Measurements from ENCODE around the gene TXNRD2. TPM values are rescaled to one million over a fixed set of nuclear protein-coding genes. Genes with fewer than 3 reads are reported as not detected.
A peak's percentile ranks its signal among the peaks of the same experiment; 100 is the strongest.

The TXNRD2 gene
- total RNA-seq, 2 experiments from 2014 or later: 24.7 to 28.9 TPM

- Histone ChIP-seq H4K20me1 (ENCODE audit: insufficient read depth, low read length) (0 out of 2 replicates have a peak, but pooled peaks cover 9% of the 10 kb centered on the region), H3K9me2 (ENCODE audit: insufficient read depth, low read length) (no peaks in the 10 kb centered on the region), H3K79me2 (ENCODE audit: insufficient read depth, low read depth, low read length) (peaks cover 53% of the 10 kb centered on the region), H3K9me3 (ENCODE audit: low read length) (no peaks in the 10 kb centered on the region; the same call in 1 of the 2 replicates), H2AFZ (ENCODE audit: low read length) (no peak overlapping the region), H3K27ac (ENCODE audit: low read depth, low read length, poor library complexity, severe bottlenecking) (peak overlapping the region; percentile 84), H3K4me3 (ENCODE audit: low read depth, low read length, poor library complexity, severe bottlenecking) (peak overlapping the region; percentile 91), H3K4me2 (ENCODE audit: low read length) (peak overlapping the region; percentile 100), H3K4me1 (ENCODE audit: insufficient read depth, low read length, poor library complexity, severe bottlenecking) (peaks cover 37% of the 10 kb centered on the region), H3K36me3 (ENCODE audit: insufficient read depth, low read length) (peaks cover 59% of the 10 kb centered on the region)
- CTCF ChIA-PET (ENCODE audit: unreplicated experiment): interaction anchor here (0.6 to 1.5 kb wide), 2 partner anchors 13 to 32 kb away, joined by 3 to 5 read pairs; no protein-coding TSS in a partner anchor
- BruUV-seq (replicated peaks): no TSS peak
- intact Hi-C loops (cut with micrococcal nuclease; ENCODE audit: unreplicated experiment): loop anchor here (2.0 kb wide), 1 partner anchor 81 kb away; no protein-coding TSS in a partner anchor
- DNase-seq (ENCODE audit: low spot score): peak; percentile 32
- no peak for TF ChIP-seq EZH2phosphoT487 (IDR thresholded peaks at IDR 0.05; ENCODE audit: borderline replicate concordance, low read depth, low read length)
- TF ChIP-seq CTCF (conservative IDR thresholded peaks at IDR 0.05; ENCODE audit: low read length): no peak
- POLR2A ChIA-PET: interaction anchor here (0.6 to 1.4 kb wide), 3 partner anchors 33 to 94 kb away, joined by 3 to 4 read pairs (median 3); no protein-coding TSS in a partner anchor
These were observed 87.5 kb downstream of the TXNRD2 start for GRCh38 chr22:19853879-19854777.

GRCh38 chr22:19853058-19853878 lies 88.3 kb downstream of the TXNRD2 start:
- Histone ChIP-seq H4K20me1 (ENCODE audit: insufficient read depth, low read length) (0 out of 2 replicates have a peak, but pooled peaks cover 9% of the 10 kb centered on the region), H3K4me1 (ENCODE audit: insufficient read depth, low read length, poor library complexity, severe bottlenecking) (peaks cover 34% of the 10 kb centered on the region), H2AFZ (ENCODE audit: low read length) (no peak overlapping the region), H3K79me2 (ENCODE audit: insufficient read depth, low read depth, low read length) (peaks cover 53% of the 10 kb centered on the region), H3K27ac (ENCODE audit: low read depth, low read length, poor library complexity, severe bottlenecking) (peak overlapping the region; percentile 84), H3K9me2 (ENCODE audit: insufficient read depth, low read length) (no peaks in the 10 kb centered on the region), H3K4me2 (ENCODE audit: low read length) (peak overlapping the region; percentile 100), H3K4me3 (ENCODE audit: low read depth, low read length, poor library complexity, severe bottlenecking) (peak overlapping the region; percentile 91), H3K9me3 (ENCODE audit: low read length) (no peaks in the 10 kb centered on the region; the same call in 1 of the 2 replicates), H3K36me3 (ENCODE audit: insufficient read depth, low read length) (peaks cover 67% of the 10 kb centered on the region)
- ChIA-PET POLR2A (interaction anchor here (0.6 kb wide), 1 partner anchor 43 kb away, joined by 3 read pairs; no protein-coding TSS in a partner anchor), CTCF (ENCODE audit: unreplicated experiment) (interaction anchor here (1.5 kb wide), 1 partner anchor 33 kb away, joined by 3 read pairs; no protein-coding TSS in a partner anchor)
- TF ChIP-seq CTCF (conservative IDR thresholded peaks at IDR 0.05; ENCODE audit: low read length): no peak
- no TSS peak for BruUV-seq (replicated peaks)
- no peak for DNase-seq (ENCODE audit: low spot score)
- intact Hi-C loops (cut with micrococcal nuclease; ENCODE audit: unreplicated experiment): no loop called here

All from OCI-LY7 (cell line).